OCI-LY3 (cell line): ENCODE data around the gene MEG3.

Source experiments
- CTCF ChIP-seq: fragments of 200-600, 300-600 bp; sonication (generic); IDR thresholded peaks from 2 replicates; pipeline ENCODE4 v1.5.1; 2014; ENCODE audit warnings: antibody characterized with exemption, low read length, low read depth
- EZH2phosphoT487 ChIP-seq: fragments of 200-600 bp; shearing (Covaris generic); IDR thresholded peaks from 2 replicates; pipeline ENCODE4 v1.6.1; 2018; ENCODE audit warnings: antibody characterized with exemption, mixed run types, low read depth

DNA sequence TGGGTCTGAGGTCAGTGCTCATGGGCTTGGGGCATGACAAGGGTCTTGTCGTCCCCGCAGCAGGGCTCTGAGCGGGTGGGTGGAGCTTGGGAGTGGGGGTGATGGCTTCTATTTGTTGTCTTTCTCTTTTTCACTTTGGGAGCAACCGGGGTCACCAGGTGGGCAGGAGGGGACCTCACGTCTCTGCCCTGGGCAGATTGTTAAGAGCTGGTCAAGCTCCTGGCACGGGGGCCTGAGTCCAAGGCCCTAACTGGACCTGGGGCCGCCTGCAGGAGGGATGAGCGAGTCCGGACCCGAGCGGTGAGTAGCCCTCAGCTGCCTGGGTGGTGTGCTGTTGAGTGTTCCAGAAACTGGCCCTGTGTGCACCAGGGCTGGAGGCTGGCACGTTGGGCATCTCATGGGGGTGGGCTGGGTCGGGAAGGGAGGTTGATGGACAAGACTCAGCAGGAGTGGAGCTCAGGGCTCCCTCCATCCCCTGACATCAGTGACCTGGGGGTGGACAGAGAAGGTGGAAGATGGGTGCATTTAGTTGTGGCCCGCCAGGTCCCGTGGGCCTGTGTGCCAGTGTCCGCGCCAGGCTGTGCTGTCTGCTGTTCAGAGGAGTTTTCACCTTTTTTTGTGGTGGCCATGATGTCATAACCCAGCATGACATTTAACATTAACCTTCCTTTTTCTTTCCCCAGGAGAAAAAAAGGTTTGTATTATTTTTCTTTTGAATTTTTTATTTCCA, 50.1 kb downstream of the MEG3 start:
- TF ChIP-seq CTCF (no peak), EZH2phosphoT487 (no peak)
